GM18517 (cell line): Measurements from ENCODE around the gene SLC7A14.

Source experiments
- ATAC-seq: cut with Tn5 transposase; IDR thresholded peaks from one replicate; pipeline ENCODE4 v1.9.1; 2021; ENCODE audit warnings: mild to moderate bottlenecking, moderate library complexity; ENCODE audit not compliant: unreplicated experiment

Gene SLC7A14

DNA sequence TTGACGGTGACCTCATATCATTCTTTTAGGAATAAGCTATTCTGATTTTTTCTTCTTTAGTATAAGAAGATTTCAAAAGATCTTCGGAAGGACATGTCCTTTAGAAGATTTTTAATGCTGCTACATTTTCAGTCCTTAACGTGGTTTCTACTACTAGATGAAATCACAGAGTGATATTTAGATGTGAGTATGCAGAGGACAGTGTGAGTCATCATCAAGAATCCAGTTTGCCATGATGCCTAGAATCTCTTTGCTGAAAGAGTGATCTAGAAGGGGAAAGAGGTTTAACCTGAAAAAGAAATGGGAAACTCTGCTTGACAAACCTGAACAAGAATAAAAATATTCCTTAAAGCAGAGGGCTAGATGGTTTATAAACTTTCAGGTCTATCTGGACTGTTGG lies 43.2 kb downstream of the SLC7A14 start:
- ATAC-seq, result no peak

DNA sequence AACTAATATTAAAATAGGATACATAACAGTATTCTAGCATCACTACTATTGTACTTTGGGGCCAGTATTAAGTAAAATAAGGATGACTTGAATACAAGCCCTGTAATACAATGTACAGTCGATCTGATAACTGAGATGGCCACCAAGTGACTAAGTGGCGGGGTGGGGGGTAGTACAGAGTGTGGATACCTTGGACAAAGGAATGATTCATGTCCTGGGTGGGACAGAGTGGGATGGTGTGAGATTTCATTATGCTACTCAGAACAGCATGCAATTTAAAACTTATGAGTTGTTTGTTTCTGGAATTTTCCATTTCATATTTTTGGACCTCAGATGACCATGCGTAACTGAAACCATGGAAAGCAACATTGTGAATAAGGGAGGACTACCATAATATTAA lies 46.0 kb downstream of the SLC7A14 start:
- ATAC-seq, result no peak

DNA sequence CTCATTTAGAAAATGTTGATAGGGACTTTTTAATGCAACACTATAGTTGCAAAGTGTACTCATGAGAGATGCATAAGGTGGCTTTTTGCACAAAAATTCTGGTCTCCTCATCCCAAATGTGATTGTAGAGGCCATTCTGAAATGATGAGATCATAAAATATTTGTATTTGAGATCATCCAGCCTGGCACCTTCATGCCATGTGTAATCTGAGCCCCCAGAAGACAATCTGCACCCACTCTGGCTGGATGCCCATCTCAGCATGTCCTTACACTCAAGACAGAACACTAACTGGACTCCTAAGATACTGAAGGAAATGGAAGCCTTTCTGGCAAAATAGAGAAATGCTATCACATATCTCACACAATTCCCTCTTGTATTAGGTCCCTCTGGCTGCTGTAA lies 49.2 kb downstream of the SLC7A14 start:
- no peak for ATAC-seq

DNA sequence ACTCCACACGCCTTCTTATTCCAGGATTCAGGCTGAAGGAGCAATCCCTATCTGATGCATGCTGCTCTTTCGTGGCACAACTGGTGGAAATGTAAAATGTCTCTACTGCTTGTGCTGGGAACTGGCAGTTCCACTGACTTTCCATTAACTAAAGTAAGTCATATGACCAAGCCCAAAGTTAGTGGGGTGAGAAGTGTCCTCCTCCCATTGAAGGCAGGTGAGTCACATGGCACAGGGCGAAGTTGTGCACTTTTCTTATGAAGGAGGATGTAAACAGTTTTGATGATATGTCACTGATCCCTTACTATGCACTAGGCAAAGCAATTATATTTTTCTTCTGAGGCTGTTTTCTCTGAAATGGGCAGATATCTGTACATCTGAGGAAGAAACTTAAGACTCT lies 51.6 kb downstream of the SLC7A14 start:
- no peak for ATAC-seq

DNA sequence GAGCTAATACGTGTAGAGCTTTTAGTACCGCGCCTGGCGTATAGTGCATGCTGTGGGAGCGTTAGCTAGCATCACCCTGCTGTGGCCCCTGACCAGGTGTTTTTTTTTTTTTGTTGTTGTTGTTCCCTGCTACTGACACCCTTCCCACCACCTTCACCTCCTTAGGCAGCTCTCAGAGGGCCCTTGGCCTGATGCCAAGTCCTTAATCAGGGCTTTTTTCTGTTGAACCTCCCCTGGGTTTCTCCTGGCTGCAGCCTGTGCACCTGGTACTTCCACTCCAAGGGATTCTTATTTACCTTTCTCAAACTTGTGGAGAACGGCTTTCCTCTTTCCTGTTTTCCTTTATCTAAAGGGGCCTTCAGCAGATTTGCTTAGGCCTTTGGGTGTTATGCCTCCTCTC lies 53.3 kb downstream of the SLC7A14 start:
- ATAC-seq, result no peak

DNA sequence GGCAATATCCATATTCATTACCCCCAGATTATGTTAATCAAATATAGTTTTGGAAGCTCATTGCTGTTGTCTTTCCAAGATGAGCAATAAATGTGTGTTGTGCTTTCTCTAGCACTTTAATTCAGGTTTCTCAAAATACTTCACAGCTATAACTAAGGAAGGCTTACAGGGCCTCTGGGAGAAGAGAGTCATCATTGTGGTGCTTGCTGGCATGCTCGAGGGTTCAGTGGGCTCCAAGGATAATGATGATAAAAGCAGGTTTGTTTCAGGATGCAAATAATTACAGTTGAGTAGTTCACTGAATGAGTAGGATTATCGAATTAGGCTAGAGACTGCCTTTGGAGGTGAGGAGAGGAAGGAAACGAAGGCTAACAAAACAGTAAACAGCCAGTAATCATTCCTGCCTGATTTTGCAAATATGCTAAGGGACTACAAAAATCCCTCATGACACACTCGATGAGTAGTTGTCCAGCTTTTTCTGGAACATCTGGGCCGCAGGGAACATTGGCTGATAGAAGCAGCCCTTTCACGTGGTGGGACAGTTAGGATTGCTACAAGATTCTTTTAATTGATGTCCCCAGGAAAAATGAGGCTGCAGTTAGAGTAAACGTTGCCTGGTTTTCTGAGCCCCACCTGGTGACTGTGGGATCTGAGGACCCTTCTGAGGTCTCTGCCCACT lies 54.1 kb downstream of the SLC7A14 start:
- no peak for ATAC-seq

DNA sequence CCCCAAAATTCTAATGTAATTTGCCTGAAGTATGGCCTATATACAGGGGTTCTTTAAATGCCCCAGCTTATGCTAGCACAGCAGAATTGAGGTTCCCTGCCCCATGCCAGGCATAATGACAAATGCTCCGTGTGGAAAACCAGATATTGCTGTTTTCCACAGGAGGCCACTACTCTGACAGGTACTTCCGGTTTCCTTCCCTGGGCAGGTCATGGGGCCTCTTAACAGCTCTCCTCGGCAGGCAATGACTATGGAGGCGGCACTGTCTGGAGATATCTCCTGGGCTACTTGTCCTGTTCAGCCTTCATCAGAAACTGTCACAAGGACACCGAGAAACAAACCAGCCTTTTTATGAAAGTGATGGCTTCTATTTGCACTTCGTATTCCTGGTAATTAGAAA lies 54.8 kb downstream of the SLC7A14 start:
- ATAC-seq, result no peak

DNA sequence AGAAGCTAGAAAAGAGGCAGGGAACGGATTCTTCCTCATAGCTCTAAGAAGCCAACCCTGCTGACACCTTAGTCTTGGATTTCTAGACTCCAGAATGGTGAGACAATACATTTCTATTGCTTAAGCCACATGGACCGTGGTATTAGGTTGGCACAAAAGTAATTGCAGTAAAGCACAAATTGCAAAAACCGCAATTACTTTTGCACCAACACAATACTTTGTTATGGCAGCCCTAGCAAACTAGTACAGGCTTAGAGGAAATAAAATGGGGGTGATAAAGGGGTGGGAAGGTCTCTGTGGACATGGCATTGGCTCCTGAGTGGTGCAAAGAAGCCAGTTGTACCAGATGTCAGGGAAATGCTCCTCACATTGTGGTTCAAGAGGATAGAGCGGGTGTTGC lies 56.0 kb downstream of the SLC7A14 start:
- ATAC-seq, result no peak

- ATAC-seq, result no peak
Measured at GRCh38 chr3:170529346-170529745, 56.5 kb downstream of the SLC7A14 start.

GRCh38 chr3:170528726-170529125 lies 57.1 kb downstream of the SLC7A14 start:
- ATAC-seq, result no peak

GRCh38 chr3:170524073-170524472 lies 61.8 kb downstream of the SLC7A14 start:
- no peak for ATAC-seq

DNA sequence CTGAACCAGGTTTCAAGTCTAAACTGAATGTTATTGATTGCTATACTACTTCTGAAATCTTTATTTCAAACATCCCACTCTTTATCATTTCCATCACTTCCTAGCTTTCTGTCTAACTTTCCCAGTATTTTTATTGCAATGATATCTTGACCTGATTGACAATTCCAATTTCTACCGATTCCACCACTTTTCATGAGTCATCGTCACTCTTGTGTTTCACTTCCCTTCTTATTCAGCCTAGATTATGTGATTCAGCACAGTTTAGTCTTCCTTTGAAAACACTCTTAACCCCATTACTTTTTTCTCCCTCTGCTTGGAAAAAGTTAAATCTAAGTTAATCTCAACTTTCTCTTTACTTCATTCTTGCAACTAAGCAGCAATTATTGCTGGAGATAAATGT lies 62.6 kb downstream of the SLC7A14 start:
- no peak for ATAC-seq

DNA sequence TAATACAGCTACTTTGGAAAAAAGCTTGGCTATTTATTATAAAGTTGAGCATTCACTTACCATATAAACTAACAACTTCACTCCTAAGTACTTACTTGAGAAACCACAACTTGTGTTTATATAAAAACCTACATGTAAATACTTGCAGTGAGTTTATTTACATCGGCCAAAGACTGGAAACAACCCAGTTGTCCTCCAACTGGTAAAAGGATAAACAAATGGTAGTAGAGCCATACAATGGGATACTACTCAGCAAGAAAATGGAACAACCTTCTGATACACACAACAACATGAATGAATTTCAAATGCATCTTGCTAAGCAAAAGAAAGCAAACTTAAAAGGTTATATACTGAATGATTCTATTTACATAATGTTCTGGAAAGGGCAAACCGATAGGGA lies 63.7 kb downstream of the SLC7A14 start:
- ATAC-seq, result no peak

DNA sequence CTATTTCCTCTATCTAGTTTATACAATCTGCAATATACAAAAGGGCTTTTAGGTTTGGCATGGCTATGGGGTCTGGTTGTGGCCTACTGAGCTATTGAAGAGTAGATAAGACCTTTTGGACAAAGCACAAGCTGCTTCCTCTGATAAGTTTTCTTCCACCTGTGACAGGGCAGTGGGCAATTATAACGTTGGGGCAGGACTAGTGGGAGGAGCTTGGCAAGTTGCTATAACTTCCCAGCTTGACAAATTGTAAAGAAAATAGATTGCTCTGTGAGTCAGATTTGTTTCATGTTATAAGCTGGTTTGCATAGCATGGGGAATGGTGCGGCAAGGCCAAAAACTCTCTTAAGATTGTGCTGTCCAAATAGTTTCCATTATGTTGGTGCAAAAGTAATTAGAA lies 64.9 kb downstream of the SLC7A14 start:
- ATAC-seq, result no peak

DNA sequence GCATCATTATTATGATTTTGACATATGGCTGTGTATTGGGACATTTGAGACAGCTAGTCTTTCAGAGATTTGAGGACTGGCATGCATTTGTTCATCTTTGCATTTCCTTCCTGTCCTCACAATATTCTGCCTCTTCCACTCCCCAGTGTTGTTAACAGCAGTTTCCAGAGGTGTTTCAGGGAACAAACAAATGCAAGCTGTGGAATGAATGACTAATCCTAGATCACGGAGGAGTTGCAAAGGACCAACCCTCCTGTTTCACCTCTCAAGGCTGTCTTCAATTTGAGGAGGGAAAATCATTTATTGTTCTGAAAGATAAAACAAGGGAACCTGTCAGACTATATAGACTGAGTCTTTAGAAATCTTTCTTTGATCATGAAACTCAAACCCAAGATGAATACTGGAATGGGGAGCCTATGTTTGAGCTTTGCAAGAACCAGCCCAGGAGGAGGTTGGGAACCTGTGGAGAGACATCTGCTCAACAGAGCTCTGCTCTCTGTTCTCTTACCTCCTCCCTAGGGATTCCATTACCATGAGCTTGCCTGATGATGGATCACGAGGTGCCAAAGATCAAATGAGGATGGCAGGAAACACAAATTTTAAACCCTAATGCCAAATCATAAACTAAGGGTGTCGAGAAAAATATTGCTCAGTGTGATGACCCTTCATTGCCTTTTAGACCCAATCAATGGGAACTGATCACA lies 68.5 kb downstream of the SLC7A14 start:
- ATAC-seq, result no peak

DNA sequence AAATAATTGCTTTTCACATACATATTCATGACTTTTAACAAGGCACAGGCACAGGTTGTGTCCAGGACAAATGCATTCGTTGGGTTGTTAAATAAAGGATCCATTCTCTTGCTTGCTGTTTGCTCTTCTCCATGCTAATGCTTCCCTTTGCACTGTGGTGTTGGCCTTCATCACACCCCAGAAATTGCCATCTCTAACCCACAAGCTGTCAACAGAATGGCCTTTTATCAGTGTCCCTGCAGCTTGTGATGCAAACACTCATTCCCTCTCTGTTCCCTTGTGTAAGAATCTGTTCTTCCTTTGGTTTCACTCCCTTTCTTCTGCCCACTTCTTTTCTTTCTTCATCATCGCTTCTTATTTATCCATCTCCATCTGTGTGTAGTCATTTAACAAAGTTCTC lies 72.2 kb downstream of the SLC7A14 start:
- no peak for ATAC-seq

- ATAC-seq, result no peak
Measured at GRCh38 chr3:170511371-170511770, 74.5 kb downstream of the SLC7A14 start.

DNA sequence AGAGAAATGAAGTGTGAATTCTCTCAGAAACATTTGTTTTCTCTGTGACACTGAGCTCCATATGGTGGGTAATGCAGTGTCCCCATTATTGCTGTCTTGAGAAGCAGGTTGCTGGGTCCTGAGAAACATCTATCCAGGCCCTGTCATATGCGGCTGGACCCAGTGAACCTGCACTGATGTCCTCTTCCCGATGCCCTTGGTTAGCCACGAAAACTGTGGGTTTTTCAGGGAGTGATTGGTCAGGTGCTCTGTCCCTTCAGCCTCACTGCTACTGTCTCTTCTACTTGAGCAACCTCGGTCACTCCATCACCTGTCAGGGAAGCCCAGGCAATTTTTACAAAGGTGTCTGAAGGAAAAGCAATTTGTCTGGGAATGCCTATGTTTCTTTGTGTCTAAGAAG lies 77.0 kb downstream of the SLC7A14 start:
- no peak for ATAC-seq

DNA sequence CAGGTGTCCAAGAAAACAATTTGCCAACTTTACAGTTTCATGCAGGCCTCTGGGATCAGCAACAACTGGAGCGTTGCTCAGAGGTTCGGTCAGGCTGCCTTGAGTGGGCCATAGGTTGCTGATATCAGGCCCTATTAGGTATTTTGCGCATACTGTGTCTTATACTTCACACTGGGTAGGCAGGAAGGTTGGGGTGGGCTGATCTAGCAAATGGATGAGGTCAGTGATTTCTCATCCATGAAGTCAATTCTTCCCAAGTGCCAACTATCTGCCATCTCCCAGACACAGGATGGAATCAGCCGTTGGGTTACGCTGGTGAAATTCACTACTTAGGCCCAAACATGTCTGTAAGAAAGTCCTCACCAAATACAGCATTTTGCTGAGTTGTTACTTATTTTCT lies 77.6 kb downstream of the SLC7A14 start:
- no peak for ATAC-seq

GRCh38 chr3:170507063-170507462 lies 78.8 kb downstream of the SLC7A14 start:
- no peak for ATAC-seq

DNA sequence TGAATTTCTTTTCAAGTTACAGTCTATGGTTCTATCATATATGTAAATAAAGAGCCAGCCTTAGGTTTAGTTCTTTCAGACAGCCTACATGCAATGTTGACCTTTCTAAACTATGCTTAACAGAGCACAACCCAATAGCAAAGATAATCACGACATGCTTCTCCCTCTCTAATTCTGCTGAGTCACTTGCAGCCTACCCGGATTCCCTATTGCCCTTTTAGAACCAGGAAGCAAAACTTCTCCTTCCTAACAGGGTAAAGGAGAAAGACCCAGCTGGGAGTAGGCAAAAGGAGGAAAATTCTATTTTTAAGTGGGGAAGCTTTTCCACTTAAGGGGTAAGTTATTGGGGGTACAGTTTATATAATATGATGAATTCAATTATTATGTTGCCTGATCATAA lies 79.3 kb downstream of the SLC7A14 start:
- no peak for ATAC-seq

GRCh38 chr3:170502297-170502696 lies 83.6 kb downstream of the SLC7A14 start:
- no peak for ATAC-seq

GRCh38 chr3:170500995-170501394 lies 84.9 kb downstream of the SLC7A14 start:
- no peak for ATAC-seq
